SK-N-SH (cell line): ENCODE results near the gene STK39. TPM values are rescaled to one million over a fixed set of nuclear protein-coding genes. Genes with fewer than 3 reads are reported as not detected.

Experiments
- CTCF ChIA-PET: fragments of 300-600, 350-600 bp; formaldehyde crosslinking; extraction: SDS; loops from one replicate; lab custom pipeline; 2021; lab: Yijun Ruan, JAX
- POLR2A ChIA-PET: fragments of 350-600 bp; sonication (Branson Sonifier 250); formaldehyde crosslinking; extraction: SDS; loops from one replicate; lab custom pipeline; 2020; ENCODE audit warnings: antibody characterized with exemption, inconsistent platforms; lab: Yijun Ruan, JAX
- DNase-seq: peaks from one replicate; pipeline ENCODE4 v3.0.0; 2012
- H2AFZ ChIP-seq: fragments of 200-600 bp; sonication (generic); 2 replicates; pipeline ENCODE4 v1.8.1; 2016; ENCODE audit warnings: antibody characterized with exemption, mild to moderate bottlenecking, low read depth
- H3F3A ChIP-seq: fragments of 200-600 bp; sonication (generic); replicated peaks from 2 replicates; pipeline ENCODE3; 2016; ENCODE audit warnings: antibody characterized with exemption, mild to moderate bottlenecking; ENCODE audit not compliant: insufficient read depth
- H3K27ac ChIP-seq, 2 experiments: fragments of 200-500 bp in 1 of 2; fragments of 200-600 bp in 1 of 2; sonication (Bioruptor generic) in 1 of 2; sonication (generic), shearing (Covaris generic) in 1 of 2; 2 replicates each; pipeline versions ENCODE4 v1.5.1 to v1.6.1; 2014 to 2016; ENCODE audit warnings: low read depth in 2 of 2, inconsistent platforms in 1 of 2, low read length in 1 of 2, mild to moderate bottlenecking in 1 of 2, mixed read lengths in 1 of 2
- H3K27me3 ChIP-seq: fragments of 200-600 bp; sonication (generic), shearing (Covaris generic); 2 replicates; pipeline ENCODE4 v1.6.1; 2016; ENCODE audit warnings: mixed run types; ENCODE audit not compliant: insufficient read depth
- H3K36me3 ChIP-seq, 2 experiments: fragments of 200-500 bp in 1 of 2; fragments of 200-600 bp in 1 of 2; sonication (Bioruptor generic) in 1 of 2; sonication (generic) in 1 of 2; replicated peaks in 1 of 2; 2 replicates each; pipeline versions ENCODE3 to v1.5.1; 2014 to 2016; ENCODE audit warnings: low read length in 1 of 2, mild to moderate bottlenecking in 1 of 2; ENCODE audit not compliant: insufficient read depth in 2 of 2, control insufficient read depth in 1 of 2
- H3K4me1 ChIP-seq, 2 experiments: fragments of 200-500 bp in 1 of 2; fragments of 200-600 bp in 1 of 2; sonication (Bioruptor generic) in 1 of 2; sonication (generic), shearing (Covaris generic) in 1 of 2; 2 replicates each; pipeline versions ENCODE4 v1.5.1 to v1.6.1; 2014 to 2016; ENCODE audit warnings: low read depth in 1 of 2, low read length in 1 of 2, mixed run types in 1 of 2; ENCODE audit not compliant: insufficient read depth in 2 of 2, control insufficient read depth in 1 of 2
- H3K4me2 ChIP-seq: fragments of 200-600 bp; sonication (generic), shearing (Covaris generic); 2 replicates; pipeline ENCODE4 v1.6.1; 2017; ENCODE audit warnings: mixed run types
- H3K4me3 ChIP-seq, 2 experiments: fragments of 200-500 bp in 1 of 2; fragments of 200-600 bp in 1 of 2; sonication (Bioruptor generic) in 1 of 2; sonication (generic), shearing (Covaris generic) in 1 of 2; 2 replicates each; pipeline versions ENCODE4 v1.5.1 to v1.8.1; 2014 to 2016; ENCODE audit warnings: low read depth in 2 of 2, inconsistent platforms in 1 of 2, low read length in 1 of 2, mild to moderate bottlenecking in 1 of 2, mixed read lengths in 1 of 2, moderate library complexity in 1 of 2
- H3K79me2 ChIP-seq: fragments of 200-600 bp; sonication (generic); 2 replicates; pipeline ENCODE4 v1.8.1; 2017; ENCODE audit warnings: mild to moderate bottlenecking; ENCODE audit not compliant: insufficient read depth
- H3K9ac ChIP-seq: fragments of 200-600 bp; sonication (generic); 2 replicates; pipeline ENCODE4 v1.6.1; 2017; ENCODE audit warnings: mixed run types
- H3K9me2 ChIP-seq: fragments of 200-600 bp; sonication (generic); 2 replicates; pipeline ENCODE4 v1.6.1; 2017; ENCODE audit warnings: mixed run types
- H3K9me3 ChIP-seq: fragments of 200-600 bp; sonication (generic); 2 replicates; pipeline ENCODE4 v1.6.1; 2017; ENCODE audit warnings: mixed run types, mild to moderate bottlenecking, moderate library complexity
- H4K20me1 ChIP-seq: fragments of 200-600 bp; sonication (generic); 2 replicates; pipeline ENCODE4 v1.6.1; 2017; ENCODE audit warnings: mild to moderate bottlenecking, mixed run types; ENCODE audit not compliant: insufficient read depth
- CHD2 ChIP-seq: fragments of 150-350 bp; IDR thresholded peaks from 2 replicates; pipeline ENCODE4 v1.6.1; 2018; ENCODE audit warnings: low read length; ENCODE audit not compliant: partially characterized antibody
- CTCF ChIP-seq: fragments of 200-600 bp; sonication (generic); IDR thresholded peaks from 2 replicates; pipeline ENCODE4 v1.6.1; 2017; ENCODE audit warnings: antibody characterized with exemption, mild to moderate bottlenecking, moderate library complexity
- ELF1 ChIP-seq: IDR thresholded peaks from 2 replicates; pipeline ENCODE4 v1.4.0; 2012
- EP300 ChIP-seq, 2 experiments: IDR thresholded peaks; 2 replicates each; pipeline versions ENCODE4 v1.4.0 to v1.6.1; 2012; ENCODE audit warnings: borderline replicate concordance in 1 of 2, low read depth in 1 of 2, low read length in 1 of 2
- GABPA ChIP-seq: IDR thresholded peaks from 2 replicates; pipeline ENCODE4 v1.4.0; 2012; ENCODE audit warnings: low read depth, mild to moderate bottlenecking
- GATA2 ChIP-seq: sonication (generic); formaldehyde crosslinking; IDR thresholded peaks from 2 replicates; pipeline ENCODE4 v1.5.0; 2020; ENCODE audit warnings: mild to moderate bottlenecking, missing genetic modification reagents
- IRF3 ChIP-seq: fragments of 150-350 bp; IDR thresholded peaks from 2 replicates; pipeline ENCODE4 v1.6.1; 2016; ENCODE audit warnings: mild to moderate bottlenecking, low read depth, low read length
- JUND ChIP-seq: IDR thresholded peaks from 2 replicates; pipeline ENCODE4 v1.4.0; 2012
- MAX ChIP-seq: IDR thresholded peaks from 2 replicates; pipeline ENCODE4 v1.4.0; 2012; ENCODE audit warnings: low read depth
- MEF2A ChIP-seq: IDR thresholded peaks from 2 replicates; pipeline ENCODE4 v1.4.0; 2012; ENCODE audit warnings: low read depth, borderline replicate concordance
- MXI1 ChIP-seq: IDR thresholded peaks from 2 replicates; pipeline ENCODE4 v1.6.1; 2012; ENCODE audit warnings: mild to moderate bottlenecking, low read depth, low read length, improper control_type of control experiment
- NRF1 ChIP-seq: IDR thresholded peaks from 2 replicates; pipeline ENCODE4 v1.6.1; 2012; ENCODE audit warnings: low read depth, mild to moderate bottlenecking, low read length
- PBX3 ChIP-seq: IDR thresholded peaks from 2 replicates; pipeline ENCODE4; 2012
- POLR2AphosphoS5 ChIP-seq: IDR thresholded peaks from 2 replicates; pipeline ENCODE4 v1.6.1; 2012; ENCODE audit warnings: low read depth, low read length
- RAD21 ChIP-seq: IDR thresholded peaks from 2 replicates; pipeline ENCODE4 v1.6.1; 2012; ENCODE audit warnings: mild to moderate bottlenecking, low read length
- RFX5 ChIP-seq: IDR thresholded peaks from 2 replicates; pipeline ENCODE4 v1.6.1; 2012; ENCODE audit warnings: mild to moderate bottlenecking, improper control_type of control experiment, low read length
- RXRA ChIP-seq: IDR thresholded peaks from 2 replicates; pipeline ENCODE4 v1.4.0; 2012; ENCODE audit warnings: low read depth, mild to moderate bottlenecking, borderline replicate concordance
- SIN3A ChIP-seq: IDR thresholded peaks from 2 replicates; pipeline ENCODE4 v1.6.1; 2012; ENCODE audit warnings: low read depth, mild to moderate bottlenecking, low read length, moderate library complexity, borderline replicate concordance
- TCF12 ChIP-seq: IDR thresholded peaks from 2 replicates; pipeline ENCODE4 v1.4.0; 2012
- USF2 ChIP-seq: fragments of 150-350 bp; IDR thresholded peaks from 2 replicates; pipeline ENCODE4 v1.6.1; 2017; ENCODE audit warnings: antibody characterized with exemption, low read length, low read depth, borderline replicate concordance
- YY1 ChIP-seq: IDR thresholded peaks from 2 replicates; pipeline ENCODE4 v1.4.0; 2012; ENCODE audit warnings: low read depth, mild to moderate bottlenecking
- WGBS: methylation state at CpG from one replicate; pipeline ENCODE4 v1.1.6; 2017; ENCODE audit warnings: low lambda C conversion rate; 5-methylcytosine and 5-hydroxymethylcytosine counted together
- polyA plus RNA-seq, 3 experiments: library from polyadenylated mRNA; depleted of rRNA; stranded (reverse); fragments of >200 nt; gene quantifications; 2 replicates each; pipeline ENCODE4 v1.2.3, GENCODE V29; 2012

STK39 gene
- polyA plus RNA-seq, 1 of the 3 experiments (the other 2 are of a cell fraction): 9.6 TPM

GRCh38 chr2:168139852-168140251 is 107.5 kb downstream of the STK39 start:
- no peak overlapping the region for H2AFZ ChIP-seq

GRCh38 chr2:168138901-168139300 is 108.5 kb downstream of the STK39 start:
- ChIA-PET CTCF (interaction anchor here (1.3 to 2.1 kb wide), 2 partner anchors 9 to 19 kb away, joined by 4 to 9 read pairs; no protein-coding TSS in a partner anchor), POLR2A (no interaction called here)
- no peaks in the 10 kb centered on the region for H3K9me3 ChIP-seq

More at GRCh38 chr2:168139852-168140251, 107.5 kb downstream of the STK39 start:
- Histone ChIP-seq H3K9me2 (no peaks in the 10 kb centered on the region), H4K20me1 (no peaks in the 10 kb centered on the region), H3K9me3 (no peaks in the 10 kb centered on the region), H3K27ac (peak overlapping the region; percentile 58 to 77; a peak in 3 of 4 replicates), H3K36me3 (peaks cover 13 to 15% of the 10 kb centered on the region in 2 experiments), H3F3A (no peaks in the 10 kb centered on the region), H3K27me3 (no peaks in the 10 kb centered on the region), H3K79me2 (peaks cover 3% of the 10 kb centered on the region; the same call in 1 of the 2 replicates), H3K4me1 (peaks cover 12 to 13% of the 10 kb centered on the region in 2 experiments; a peak in 3 of 4 replicates), H3K9ac (no peak overlapping the region), H3K4me3 (no peak overlapping the region; a peak in 1 of 4 replicates), H3K4me2 (no peak overlapping the region)
- no peak for TF ChIP-seq IRF3
- no peak for TF ChIP-seq POLR2AphosphoS5
- TF ChIP-seq EP300 (IDR thresholded peaks at IDR 0.05; ENCODE audit: borderline replicate concordance in 1 of 2, low read depth in 1 of 2, low read length in 1 of 2): peak in 1 of 2 experiments; percentile 68; a peak in 2 of 4 replicates
- peak; percentile 87 for TF ChIP-seq GATA2 (CRISPR knock-in tag)
- TF ChIP-seq TCF12: peak; percentile 36
- TF ChIP-seq PBX3: 0 out of 2 replicates have a peak, but pooled peaks have one; percentile 33
- 0 out of 2 replicates have a peak, but pooled peaks have one; percentile 3 for TF ChIP-seq RAD21
- peak; percentile 40 for DNase-seq
- ChIA-PET POLR2A (no interaction called here), CTCF (interaction anchor here (0.6 to 1.7 kb wide), 6 partner anchors 8 to 1600 kb away, joined by 3 to 5 read pairs (median 3); no protein-coding TSS in a partner anchor)
- 48% methylated on average over 4 of the region's 4 CpGs for WGBS

More at GRCh38 chr2:168138901-168139300, 108.5 kb downstream of the STK39 start:
- 98% methylated on average over 5 of the region's 5 CpGs for WGBS
- no peak overlapping the region for H3K4me2 ChIP-seq
- no peaks in the 10 kb centered on the region for H3F3A ChIP-seq
- TF ChIP-seq RXRA (no peak), NRF1 (no peak), YY1 (no peak), ELF1 (no peak), CHD2 (no peak), MAX (no peak), MXI1 (no peak), JUND (no peak), CTCF (no peak), MEF2A (no peak), POLR2AphosphoS5 (no peak), RFX5 (no peak), USF2 (no peak), GABPA (no peak), SIN3A (no peak)
- peaks cover 13 to 19% of the 10 kb centered on the region in 2 experiments for H3K36me3 ChIP-seq
- peak overlapping the region; percentile 22; a peak in 2 of 4 replicates for H3K27ac ChIP-seq
- H2AFZ ChIP-seq: no peak overlapping the region
- H3K4me1 ChIP-seq: peaks cover 12 to 13% of the 10 kb centered on the region in 2 experiments; a peak in 3 of 4 replicates
- no peaks in the 10 kb centered on the region for H4K20me1 ChIP-seq
- no peak for DNase-seq
- no peaks in the 10 kb centered on the region for H3K27me3 ChIP-seq
- no peak overlapping the region for H3K4me3 ChIP-seq
- no peak overlapping the region for H3K9ac ChIP-seq
- peaks cover 3% of the 10 kb centered on the region; the same call in 1 of the 2 replicates for H3K79me2 ChIP-seq
- no peaks in the 10 kb centered on the region for H3K9me2 ChIP-seq
